Keratinocyte (primary cell): ENCODE measurements around the gene DYRK2. TPM values are rescaled to one million over a fixed set of nuclear protein-coding genes. Genes with fewer than 3 reads are reported as not detected.

Experiments
- DNase-seq: peaks from one replicate; pipeline ENCODE4 v3.0.0-alpha.2; 2011; ENCODE audit warnings: low read depth, missing footprints, low spot score
- FAIRE-seq: peaks from 2 replicates; lab custom pipeline; 2011; peaks lifted over from hg19 to GRCh38; lab: Jason Lieb, UNC
- H2AFZ ChIP-seq: 2 replicates; pipeline ENCODE4 v1.6.0; 2012; ENCODE audit warnings: low read length, control low read depth, inconsistent platforms; ENCODE audit not compliant: control insufficient read depth
- H3K27ac ChIP-seq: 2 replicates; pipeline ENCODE4 v1.5.1; 2011; ENCODE audit warnings: low read length; ENCODE audit not compliant: control insufficient read depth, insufficient read depth
- H3K27me3 ChIP-seq: 3 replicates; pipeline ENCODE4 v1.6.0; 2011; ENCODE audit warnings: low read length; ENCODE audit not compliant: control insufficient read depth, insufficient read depth; ENCODE audit errors: extremely low read depth
- H3K36me3 ChIP-seq, 2 experiments: 2 replicates in 1 of 2; 3 replicates in 1 of 2; pipeline ENCODE4 v1.5.1; 2011; ENCODE audit warnings: low read length in 2 of 2, mild to moderate bottlenecking in 1 of 2; ENCODE audit not compliant: control insufficient read depth in 2 of 2, insufficient read depth in 2 of 2; ENCODE audit errors: extremely low read depth in 1 of 2
- H3K4me1 ChIP-seq: 3 replicates; pipeline ENCODE4 v1.5.1; 2011; ENCODE audit warnings: low read length; ENCODE audit not compliant: control insufficient read depth, insufficient read depth; ENCODE audit errors: extremely low read depth
- H3K4me2 ChIP-seq: 3 replicates; pipeline ENCODE4 v1.6.0; 2011; ENCODE audit warnings: low read depth, low read length; ENCODE audit not compliant: control insufficient read depth, insufficient read depth; ENCODE audit errors: extremely low read depth
- H3K4me3 ChIP-seq, 3 experiments: fragments of 200-600 bp in 1 of 3; sonication (generic) in 1 of 3; 2 replicates in 2 of 3; 3 replicates in 1 of 3; pipeline ENCODE4 v1.5.1; 2011 to 2016; ENCODE audit warnings: low read length in 3 of 3, mild to moderate bottlenecking in 3 of 3, control low read depth in 2 of 3, inconsistent platforms in 1 of 3, low read depth in 1 of 3, mixed read lengths in 1 of 3, mixed run types in 1 of 3, moderate library complexity in 1 of 3; ENCODE audit not compliant: control insufficient read depth in 2 of 3, insufficient read depth in 2 of 3; ENCODE audit errors: extremely low read depth in 1 of 3
- H3K79me2 ChIP-seq: 2 replicates; pipeline ENCODE4 v1.6.0; 2012; ENCODE audit warnings: low read length; ENCODE audit not compliant: control insufficient read depth, insufficient read depth
- H3K9ac ChIP-seq: 3 replicates; pipeline ENCODE4 v1.6.0; 2011; ENCODE audit warnings: low read length; ENCODE audit not compliant: control insufficient read depth, insufficient read depth; ENCODE audit errors: extremely low read depth
- H3K9me1 ChIP-seq: 3 replicates; pipeline ENCODE4 v1.6.0; 2011; ENCODE audit warnings: low read length; ENCODE audit not compliant: control insufficient read depth, insufficient read depth; ENCODE audit errors: extremely low read depth
- H3K9me3 ChIP-seq: 2 replicates; pipeline ENCODE4 v1.5.1; 2012; ENCODE audit warnings: low read depth, low read length; ENCODE audit not compliant: control insufficient read depth
- H4K20me1 ChIP-seq: 3 replicates; pipeline ENCODE4 v1.6.0; 2011; ENCODE audit warnings: low read length; ENCODE audit not compliant: control insufficient read depth, insufficient read depth; ENCODE audit errors: extremely low read depth
- EZH2 ChIP-seq: IDR thresholded peaks from one replicate; pipeline ENCODE4 v1.6.1; 2012; ENCODE audit warnings: inconsistent platforms, mild to moderate bottlenecking, low read length, moderate library complexity
- dilution Hi-C: fragments of 300-500 bp; cut with MboI; formaldehyde crosslinking; loops from one replicate; pipeline ENCODE4 v1.7.0; 2020; ENCODE audit warnings: low sequenced_read_pairs; ENCODE audit not compliant: extremely low pct_ligation_motif_present
- polyA plus RNA-seq, 5 experiments: library from polyadenylated mRNA; depleted of rRNA in 3 of 5; stranded (reverse) in 3 of 5; stranded (forward) in 1 of 5; unstranded in 1 of 5; fragments of >200 nt; gene quantifications; 1 replicate in 1 of 5; 2 replicates in 3 of 5; 3 replicates in 1 of 5; pipeline versions ENCODE4 v1.2.1 to v1.2.3, GENCODE V29; 2011 to 2012; ENCODE audit warnings: missing spikeins in 2 of 5, low read depth in 1 of 5, low replicate concordance in 1 of 5
- TF ChIP-seq, protein P1 (sequence below), 3 experiments: IDR thresholded peaks in 1 of 3; conservative IDR thresholded peaks in 1 of 3; optimal IDR thresholded peaks in 1 of 3; 2 replicates in 2 of 3; 3 replicates in 1 of 3; pipeline versions ENCODE3 to v1.5.1; 2011; ENCODE audit warnings: low read length in 3 of 3, mild to moderate bottlenecking in 3 of 3, moderate library complexity in 2 of 3, control low read depth in 1 of 3, inconsistent platforms in 1 of 3; ENCODE audit not compliant: insufficient read depth in 2 of 3; ENCODE audit errors: extremely low read depth in 1 of 3

The DYRK2 gene
- polyA plus RNA-seq, 1 donor (not counting 4 experiments of a cell fraction or from before 2014, with no cell fraction given) = 22.7 TPM

DNA sequence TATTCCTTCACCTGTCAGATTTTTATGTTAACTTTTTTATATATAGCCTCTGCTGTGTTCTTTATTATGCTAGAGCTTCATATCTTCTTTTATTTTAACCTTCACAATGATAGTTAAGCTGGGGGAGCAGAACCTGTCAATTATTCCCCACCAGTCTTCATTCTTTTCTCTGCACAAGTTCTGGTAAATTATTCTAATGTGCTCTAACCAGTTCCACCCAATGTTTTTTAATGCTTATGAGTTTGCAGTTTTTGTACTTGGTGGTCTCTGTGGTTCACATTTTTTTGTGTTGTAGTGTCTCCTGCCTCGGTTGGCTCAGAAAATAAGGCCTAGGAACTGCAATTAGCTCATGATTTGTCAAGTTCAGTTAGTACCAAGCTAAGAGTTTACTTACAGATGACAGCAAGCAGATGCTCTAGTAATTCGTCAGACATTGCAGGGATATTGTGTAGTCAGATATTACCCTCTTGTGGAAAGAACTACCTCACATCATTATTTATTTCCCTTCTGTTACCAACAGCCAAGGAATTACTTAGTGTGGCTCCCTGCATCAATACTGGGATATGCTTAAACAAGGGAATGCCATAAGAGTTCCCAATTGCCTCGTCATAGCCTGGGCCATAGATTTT lies 14.5 kb downstream of the DYRK2 start:
- FAIRE-seq = no peak
- Histone ChIP-seq H3K4me2 (no peak overlapping the region), H4K20me1 (peaks cover 2% of the 10 kb centered on the region), H3K36me3 (peaks cover 5 to 10% of the 10 kb centered on the region in 2 experiments), H2AFZ (no peak overlapping the region), H3K9me1 (no peaks in the 10 kb centered on the region), H3K79me2 (peaks cover 28% of the 10 kb centered on the region), H3K9ac (no peak overlapping the region), H3K27me3 (no peaks in the 10 kb centered on the region), H3K27ac (no peak overlapping the region), H3K9me3 (no peaks in the 10 kb centered on the region), H3K4me3 (no peak overlapping the region), H3K4me1 (peaks cover 3% of the 10 kb centered on the region)
- DNase-seq = no peak
- dilution Hi-C loops = no loop called here
- TF ChIP-seq EZH2 = no peak
- TF ChIP-seq, protein P1, sequence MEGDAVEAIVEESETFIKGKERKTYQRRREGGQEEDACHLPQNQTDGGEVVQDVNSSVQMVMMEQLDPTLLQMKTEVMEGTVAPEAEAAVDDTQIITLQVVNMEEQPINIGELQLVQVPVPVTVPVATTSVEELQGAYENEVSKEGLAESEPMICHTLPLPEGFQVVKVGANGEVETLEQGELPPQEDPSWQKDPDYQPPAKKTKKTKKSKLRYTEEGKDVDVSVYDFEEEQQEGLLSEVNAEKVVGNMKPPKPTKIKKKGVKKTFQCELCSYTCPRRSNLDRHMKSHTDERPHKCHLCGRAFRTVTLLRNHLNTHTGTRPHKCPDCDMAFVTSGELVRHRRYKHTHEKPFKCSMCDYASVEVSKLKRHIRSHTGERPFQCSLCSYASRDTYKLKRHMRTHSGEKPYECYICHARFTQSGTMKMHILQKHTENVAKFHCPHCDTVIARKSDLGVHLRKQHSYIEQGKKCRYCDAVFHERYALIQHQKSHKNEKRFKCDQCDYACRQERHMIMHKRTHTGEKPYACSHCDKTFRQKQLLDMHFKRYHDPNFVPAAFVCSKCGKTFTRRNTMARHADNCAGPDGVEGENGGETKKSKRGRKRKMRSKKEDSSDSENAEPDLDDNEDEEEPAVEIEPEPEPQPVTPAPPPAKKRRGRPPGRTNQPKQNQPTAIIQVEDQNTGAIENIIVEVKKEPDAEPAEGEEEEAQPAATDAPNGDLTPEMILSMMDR (optimal IDR thresholded peaks at IDR 0.05 in 1 of 3, IDR thresholded peaks at IDR 0.05 in 1 of 3, conservative IDR thresholded peaks at IDR 0.05 in 1 of 3; ENCODE audit: extremely low read depth in 1 of 3, insufficient read depth in 2 of 3, low read length in 3 of 3) = no peak

DNA sequence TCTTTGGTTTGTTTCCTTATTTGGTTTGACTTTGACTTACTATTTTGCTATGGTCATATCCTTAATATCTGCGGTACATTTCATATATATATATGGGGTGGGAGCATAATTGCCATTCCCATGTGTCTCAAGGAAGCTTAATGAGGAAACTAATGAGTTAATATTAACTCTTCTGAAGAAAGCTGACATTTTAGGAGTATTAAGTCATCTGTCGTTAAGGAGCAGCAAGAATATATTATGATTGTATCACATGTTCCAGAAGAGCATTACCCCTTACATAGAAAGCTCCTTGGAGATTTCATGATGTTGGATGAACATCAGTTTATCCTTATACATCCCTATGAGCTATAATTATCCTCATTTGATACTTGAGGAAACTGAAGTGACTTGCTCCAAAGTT lies 15.6 kb downstream of the DYRK2 start:
- no peak for TF ChIP-seq EZH2
- TF ChIP-seq, protein P1 (optimal IDR thresholded peaks at IDR 0.05 in 1 of 3, IDR thresholded peaks at IDR 0.05 in 1 of 3, conservative IDR thresholded peaks at IDR 0.05 in 1 of 3; ENCODE audit: extremely low read depth in 1 of 3, insufficient read depth in 2 of 3, low read length in 3 of 3) = no peak
- Histone ChIP-seq H3K27ac (no peak overlapping the region), H3K9ac (no peak overlapping the region), H3K9me1 (no peaks in the 10 kb centered on the region), H3K4me2 (no peak overlapping the region), H3K79me2 (peaks cover 19% of the 10 kb centered on the region), H3K4me3 (no peak overlapping the region), H3K36me3 (peaks cover 0 to 5% of the 10 kb centered on the region in 2 experiments), H3K4me1 (peaks cover 3% of the 10 kb centered on the region), H4K20me1 (no peaks in the 10 kb centered on the region), H2AFZ (no peak overlapping the region), H3K9me3 (no peaks in the 10 kb centered on the region), H3K27me3 (no peaks in the 10 kb centered on the region)
- no peak for DNase-seq
- dilution Hi-C loops = no loop called here
- FAIRE-seq = no peak
